IMR-90 (cell line): ENCODE measurements around the gene REPS2. TPM values are rescaled to one million over a fixed set of nuclear protein-coding genes. Genes with fewer than 3 reads are reported as not detected.

Experiments
- ATAC-seq: fragments of 200-7000 bp; cut with Tn5 transposase; 2 replicates; pipeline ENCODE4 v1.9.1; 2020; ENCODE audit warnings: low read depth, mild to moderate bottlenecking, moderate library complexity
- BruUV-seq: library from RNA; stranded (reverse); fragments of 400-500 nt; replicated peaks from 2 replicates; lab custom pipeline; 2021; lab: Mats Ljungman, UMichigan
- CTCF ChIA-PET: fragments of 300-600 bp; formaldehyde crosslinking; extraction: SDS; loops from one replicate; lab custom pipeline; 2021; ENCODE audit warnings: antibody characterized with exemption; lab: Yijun Ruan, JAX
- POLR2A ChIA-PET: fragments of 300-600 bp; sonication (Branson Sonifier 250); formaldehyde crosslinking; loops from one replicate; lab custom pipeline; 2022; ENCODE audit warnings: antibody characterized with exemption; ENCODE audit not compliant: unreplicated experiment; lab: Charles Lee
- DNase-seq: peaks from one replicate; pipeline ENCODE4 v3.0.0; 2013
- H2AFZ ChIP-seq: replicated peaks from 2 replicates; pipeline ENCODE3; 2013; ENCODE audit warnings: low read length, mild to moderate bottlenecking; ENCODE audit not compliant: poor library complexity
- H2AK5ac ChIP-seq: 2 replicates; pipeline ENCODE4 v1.6.1; 2013; ENCODE audit warnings: low read depth, low read length, inconsistent platforms
- H2AK9ac ChIP-seq: replicated peaks from 2 replicates; pipeline ENCODE3; 2013; ENCODE audit warnings: mild to moderate bottlenecking, low read depth, low read length, moderate library complexity; ENCODE audit not compliant: poor library complexity
- H2BK120ac ChIP-seq: 2 replicates; pipeline ENCODE4 v1.6.1; 2013; ENCODE audit warnings: low read depth, low read length, inconsistent platforms
- H2BK15ac ChIP-seq: 3 replicates; pipeline ENCODE4 v1.6.1; 2013; ENCODE audit warnings: low read depth, low read length, inconsistent platforms
- H2BK20ac ChIP-seq: 2 replicates; pipeline ENCODE4 v1.6.1; 2013; ENCODE audit warnings: low read depth, mild to moderate bottlenecking, inconsistent platforms, low read length, moderate library complexity
- H2BK5ac ChIP-seq: 2 replicates; pipeline ENCODE4 v1.6.1; 2013; ENCODE audit warnings: mild to moderate bottlenecking, low read depth, low read length, inconsistent platforms; ENCODE audit not compliant: poor library complexity, severe bottlenecking
- H3K14ac ChIP-seq: replicated peaks from 2 replicates; pipeline ENCODE4 v1.6.1; 2013; ENCODE audit warnings: low read depth, low read length, inconsistent platforms
- H3K18ac ChIP-seq: 2 replicates; pipeline ENCODE4 v1.6.1; 2013; ENCODE audit warnings: low read depth, low read length, control low read depth
- H3K23ac ChIP-seq: 2 replicates; pipeline ENCODE4 v1.6.1; 2013; ENCODE audit warnings: low read depth, low read length, inconsistent platforms
- H3K27ac ChIP-seq: 2 replicates; pipeline ENCODE4 v1.5.1; 2013; ENCODE audit warnings: mild to moderate bottlenecking, control low read depth, low read length; ENCODE audit not compliant: insufficient read depth
- H3K27me3 ChIP-seq: 2 replicates; pipeline ENCODE4 v1.6.1; 2013; ENCODE audit warnings: low read length; ENCODE audit not compliant: control insufficient read depth, insufficient read depth
- H3K36me3 ChIP-seq: 2 replicates; pipeline ENCODE4 v1.6.1; 2013; ENCODE audit warnings: low read length, mixed read lengths; ENCODE audit not compliant: control insufficient read depth, insufficient read depth
- H3K4ac ChIP-seq: 2 replicates; pipeline ENCODE4 v1.6.1; 2013; ENCODE audit warnings: low read depth, low read length, inconsistent platforms
- H3K4me1 ChIP-seq: 2 replicates; pipeline ENCODE4 v1.6.1; 2013; ENCODE audit warnings: low read length, mixed read lengths; ENCODE audit not compliant: control insufficient read depth, insufficient read depth
- H3K4me2 ChIP-seq: 2 replicates; pipeline ENCODE4 v1.6.1; 2013; ENCODE audit warnings: low read depth, mild to moderate bottlenecking, control low read depth, low read length, moderate library complexity
- H3K4me3 ChIP-seq: 2 replicates; pipeline ENCODE4 v1.5.1; 2013; ENCODE audit warnings: low read depth, mild to moderate bottlenecking, control low read depth, low read length, moderate library complexity; ENCODE audit not compliant: insufficient read depth
- H3K56ac ChIP-seq: 2 replicates; pipeline ENCODE4 v1.6.1; 2013; ENCODE audit warnings: low read length, inconsistent platforms; ENCODE audit not compliant: insufficient read depth; ENCODE audit errors: extremely low read depth
- H3K79me1 ChIP-seq, 2 experiments: 2 replicates each; pipeline ENCODE4 v1.6.1; 2013; ENCODE audit warnings: low read length in 2 of 2, inconsistent platforms in 1 of 2, low read depth in 1 of 2
- H3K9ac ChIP-seq: 2 replicates; pipeline ENCODE4 v1.6.1; 2013; ENCODE audit warnings: low read depth, low read length, control low read depth
- H3K9me1 ChIP-seq: 2 replicates; pipeline ENCODE4 v1.6.1; 2013; ENCODE audit warnings: low read length, inconsistent platforms; ENCODE audit not compliant: insufficient read depth
- H3K9me3 ChIP-seq: 2 replicates; pipeline ENCODE4 v1.6.1; 2013; ENCODE audit warnings: low read length; ENCODE audit not compliant: control insufficient read depth, insufficient read depth
- H4K20me1 ChIP-seq: 2 replicates; pipeline ENCODE4 v1.6.1; 2013; ENCODE audit warnings: low read length, inconsistent platforms; ENCODE audit not compliant: insufficient read depth
- H4K5ac ChIP-seq: 2 replicates; pipeline ENCODE4 v1.6.1; 2013; ENCODE audit warnings: mild to moderate bottlenecking, low read depth, low read length, control low read depth
- H4K8ac ChIP-seq, 2 experiments: 2 replicates each; pipeline ENCODE4 v1.6.1; 2013; ENCODE audit warnings: low read depth in 2 of 2, low read length in 2 of 2, control low read depth in 1 of 2, inconsistent platforms in 1 of 2
- H4K91ac ChIP-seq: 2 replicates; pipeline ENCODE4 v1.6.1; 2013; ENCODE audit warnings: low read depth, low read length, inconsistent platforms; ENCODE audit not compliant: insufficient read depth
- RAD21 ChIP-seq: IDR thresholded peaks from 2 replicates; pipeline ENCODE4 v1.6.1; 2012; ENCODE audit warnings: low read length, improper control_type of control experiment
- WGBS, 2 experiments: methylation state at CpG; one replicate each; pipeline versions ENCODE4 v1.1.5 to v1.1.7; 2013; ENCODE audit warnings: missing lambda C conversion rate in 2 of 2; ENCODE audit not compliant: insufficient read length in 1 of 2; ENCODE audit errors: extremely low coverage in 2 of 2; 5-methylcytosine and 5-hydroxymethylcytosine counted together
- dilution Hi-C: fragments of 300-500 bp; cut with HindIII; formaldehyde crosslinking; loops from one replicate; pipeline ENCODE4 v1.14.3; 2018; ENCODE audit warnings: low sequenced_read_pairs; ENCODE audit not compliant: unreplicated experiment
- in situ Hi-C: fragments of 300-500 bp; cut with MboI; formaldehyde crosslinking; loops from 3 replicates; pipeline ENCODE4 v1.14.3; 2019; ENCODE audit warnings: low sequenced_read_pairs, inconsistent platforms, mixed read lengths
- intact Hi-C: fragments of 100-400 bp; cut with micrococcal nuclease; formaldehyde crosslinking; loops from 2 replicates; pipeline ENCODE4 v1.10.0; 2022
- polyA plus RNA-seq, 3 experiments: library from polyadenylated mRNA; depleted of rRNA; stranded (reverse); fragments of >200 nt; gene quantifications; 2 replicates each; pipeline ENCODE4 v1.2.3, GENCODE V29; 2012; ENCODE audit warnings: low replicate concordance in 1 of 3
- total RNA-seq: library from RNA; depleted of rRNA; stranded (reverse); fragments of >200 nt; gene quantifications from 2 replicates; pipeline ENCODE4 v1.2.3, GENCODE V29; 2012

REPS2 gene
- total and polyA plus RNA-seq, 2 of the 4 experiments (the other 2 are of a cell fraction) = 0.02 to 0.18 TPM

DNA sequence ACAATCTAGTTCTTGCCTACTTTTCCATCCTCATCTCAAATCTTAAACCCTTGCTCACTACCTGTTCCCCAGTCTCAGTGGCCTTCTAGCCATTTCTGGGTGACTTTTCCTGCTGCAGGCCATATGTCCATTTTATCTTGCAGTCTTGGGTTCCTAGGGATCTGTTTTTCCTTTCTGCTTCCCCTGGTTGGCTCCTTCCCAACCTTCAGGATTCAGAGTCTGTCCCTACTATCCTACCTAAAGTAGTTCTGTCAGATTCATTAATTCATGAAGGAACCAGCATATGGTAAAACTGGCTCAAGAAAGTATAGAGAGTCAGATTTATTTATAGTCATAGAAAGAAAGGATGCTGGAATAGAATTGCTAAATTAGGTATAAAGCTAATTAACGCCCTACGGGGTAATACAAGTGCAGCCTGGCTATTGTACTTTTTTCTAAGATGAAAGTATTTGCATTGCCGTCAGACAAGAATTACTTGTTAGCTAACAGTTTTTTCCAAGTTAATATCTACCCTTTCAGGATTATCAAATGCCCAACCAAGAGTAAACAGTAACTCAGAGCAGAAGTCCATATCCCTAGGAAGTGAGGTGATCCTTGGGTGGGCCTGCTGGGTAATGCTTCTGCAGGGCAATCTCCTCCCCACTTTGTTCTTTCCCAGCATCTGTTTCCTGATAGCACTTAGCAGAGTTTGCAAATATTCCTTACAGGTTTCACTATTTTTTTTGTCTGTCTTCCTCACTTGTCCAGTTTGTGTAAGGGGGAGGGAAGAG is 63.6 kb downstream of the REPS2 start:
- H3K23ac ChIP-seq = no peak overlapping the region
- H3K18ac ChIP-seq = no peak overlapping the region
- H2BK5ac ChIP-seq = no peak overlapping the region
- no peaks in the 10 kb centered on the region for H3K79me1 ChIP-seq
- peaks cover 24% of the 10 kb centered on the region for H3K27me3 ChIP-seq
- H3K9ac ChIP-seq = no peak overlapping the region
- H2BK15ac ChIP-seq = no peak overlapping the region
- DNase-seq (no peak), ATAC-seq (no peak)
- no peak overlapping the region for H4K8ac ChIP-seq
- H4K5ac ChIP-seq = no peak overlapping the region
- intact Hi-C loops = no loop called here
- no peaks in the 10 kb centered on the region for H3K9me3 ChIP-seq
- no peaks in the 10 kb centered on the region for H4K20me1 ChIP-seq
- no peaks in the 10 kb centered on the region for H3K36me3 ChIP-seq
- H2AK5ac ChIP-seq = no peak overlapping the region
- CTCF ChIA-PET = no interaction called here
- WGBS, 2 experiments = no CpG with 5 or more reads among the region's 3 CpGs
- H3K14ac ChIP-seq = no peak overlapping the region
- no peaks in the 10 kb centered on the region for H3K4me1 ChIP-seq
- H3K9me1 ChIP-seq = no peaks in the 10 kb centered on the region
- dilution Hi-C loops = no loop called here
- H3K27ac ChIP-seq = no peak overlapping the region
- no TSS peak for BruUV-seq
- H3K56ac ChIP-seq = no peak overlapping the region
- H3K4me3 ChIP-seq = no peak overlapping the region
- POLR2A ChIA-PET = no interaction called here
- in situ Hi-C loops = no loop called here
- H2AK9ac ChIP-seq = no peak overlapping the region
- no peak overlapping the region for H3K4me2 ChIP-seq
- no peak overlapping the region for H3K4ac ChIP-seq
- H2BK120ac ChIP-seq = no peak overlapping the region
- H2BK20ac ChIP-seq = no peak overlapping the region
- no peak overlapping the region for H2AFZ ChIP-seq
- no peak for TF ChIP-seq RAD21
- H4K91ac ChIP-seq = no peak overlapping the region
